HCEC 1CT (cell line): Measurements from ENCODE around the gene KRTAP10-5.
"Not testable (repeated sequence)": the region's sequence is repeated elsewhere in the genome, so short reads cannot be mapped to it uniquely, and the experiment has no call there.

Experiments
- DNase-seq: peaks from one replicate; pipeline ENCODE4 v3.0.0-alpha.2; 2017

Gene KRTAP10-5, protein sequence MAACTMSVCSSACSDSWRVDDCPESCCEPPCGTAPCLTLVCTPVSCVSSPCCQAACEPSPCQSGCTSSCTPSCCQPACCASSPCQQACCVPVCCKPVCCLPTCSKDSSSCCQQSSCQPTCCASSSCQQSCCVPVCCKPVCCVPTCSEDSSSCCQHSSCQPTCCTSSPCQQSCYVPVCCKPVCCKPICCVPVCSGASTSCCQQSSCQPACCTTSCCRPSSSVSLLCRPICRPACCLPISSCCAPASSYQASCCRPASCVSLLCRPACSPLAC

GRCh38 chr21:44580231-44580821 lies at the start of gene KRTAP10-5:
KRTAP10-5 (minus strand) TSS chr21:44580604; CDS start chr21:44580578, 26 bp downstream.
- not testable (repeated sequence) for DNase-seq

GRCh38 chr21:44628707-44629391 lies 48.4 kb upstream of the KRTAP10-5 start:
- DNase-seq = no peak

DNA sequence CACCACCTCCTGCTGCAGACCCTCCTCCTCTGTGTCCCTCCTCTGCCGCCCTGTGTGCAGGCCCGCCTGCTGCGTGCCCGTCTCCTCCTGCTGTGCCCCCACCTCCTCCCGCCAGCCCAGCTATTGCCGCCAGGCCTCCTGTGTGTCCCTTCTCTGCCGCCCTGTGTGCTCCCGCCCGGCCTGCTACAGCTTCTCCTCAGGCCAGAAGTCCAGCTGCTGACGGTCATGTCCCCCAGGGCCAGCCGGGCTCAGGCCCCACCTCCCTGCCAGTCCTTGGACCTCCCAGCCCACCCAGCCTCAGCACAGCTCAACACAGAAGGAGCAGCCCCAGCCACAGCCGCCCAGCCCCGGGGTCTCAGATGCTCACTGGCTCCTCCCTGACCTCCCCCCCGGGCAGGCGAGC lies 47.4 kb upstream of the KRTAP10-5 start:
- not testable (repeated sequence) for DNase-seq

GRCh38 chr21:44627181-44627822 lies 46.9 kb upstream of the KRTAP10-5 start:
- not testable (repeated sequence) for DNase-seq

- no peak for DNase-seq
These were observed 46.3 kb upstream of the KRTAP10-5 start, which contains the start of gene KRTAP10-9 for GRCh38 chr21:44626673-44627143. KRTAP10-9 (plus strand) TSS chr21:44627093; CDS start chr21:44627172, 79 bp downstream.

DNA sequence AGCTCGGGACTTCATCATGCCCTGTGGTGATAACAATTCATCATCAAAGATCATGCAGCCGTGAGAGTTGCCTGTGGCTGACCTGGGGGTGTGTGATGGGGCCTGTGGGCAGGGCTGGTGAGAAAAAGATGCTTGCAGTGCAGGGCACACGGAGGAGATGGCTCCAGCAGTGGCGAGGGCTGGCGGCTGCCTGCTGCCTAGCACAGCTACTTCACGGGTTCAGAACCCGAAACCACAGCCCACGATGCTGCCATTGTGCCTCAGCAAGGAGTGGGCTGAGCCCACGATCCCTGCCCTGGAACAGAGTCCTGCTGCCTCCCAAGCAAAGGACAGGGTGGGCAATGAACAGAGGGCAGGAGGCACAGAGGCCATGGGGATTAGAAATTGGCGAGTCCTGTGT lies 45.9 kb upstream of the KRTAP10-5 start:
- DNase-seq = no peak

- no peak for DNase-seq
These were observed 45.4 kb upstream of the KRTAP10-5 start for GRCh38 chr21:44625756-44626155.

DNA sequence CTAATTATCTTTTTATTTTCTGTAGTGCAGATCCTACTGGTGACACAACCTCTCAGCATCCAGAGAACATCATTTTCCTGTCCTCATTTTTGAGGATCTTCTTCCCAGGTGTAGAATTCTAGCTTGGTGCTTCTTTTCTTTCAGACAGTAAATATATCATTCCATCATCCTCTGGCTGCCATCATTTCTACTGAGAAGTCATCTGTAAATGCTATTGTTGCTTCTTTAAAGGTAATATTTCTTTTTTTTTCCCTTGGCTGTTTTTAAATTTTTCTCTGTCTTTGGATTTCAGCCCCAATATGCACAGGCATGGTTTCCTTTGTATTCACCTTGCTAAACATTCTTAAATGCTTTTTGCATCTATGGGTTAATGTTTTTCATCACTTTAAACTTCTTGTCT lies 43.2 kb upstream of the KRTAP10-5 start:
- no peak for DNase-seq

DNA sequence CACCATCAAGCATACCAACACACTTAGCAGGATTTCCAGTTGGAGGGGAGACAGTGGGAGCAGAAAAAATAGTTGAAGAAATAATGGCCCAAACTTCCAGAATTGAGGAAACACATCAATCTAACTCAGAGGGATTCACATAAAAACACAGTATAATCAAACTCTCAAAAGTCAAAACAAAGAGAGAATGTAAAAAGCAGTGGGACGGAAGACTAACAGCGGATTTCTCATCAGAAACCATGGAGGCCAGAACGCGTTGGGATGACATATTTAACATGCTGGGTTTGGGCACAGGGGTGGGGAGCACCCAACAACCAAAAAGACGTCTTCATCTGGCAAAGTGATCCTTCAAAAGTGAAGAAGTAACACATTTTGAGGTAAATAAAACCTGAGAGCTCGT lies 39.5 kb upstream of the KRTAP10-5 start:
- no peak for DNase-seq

DNA sequence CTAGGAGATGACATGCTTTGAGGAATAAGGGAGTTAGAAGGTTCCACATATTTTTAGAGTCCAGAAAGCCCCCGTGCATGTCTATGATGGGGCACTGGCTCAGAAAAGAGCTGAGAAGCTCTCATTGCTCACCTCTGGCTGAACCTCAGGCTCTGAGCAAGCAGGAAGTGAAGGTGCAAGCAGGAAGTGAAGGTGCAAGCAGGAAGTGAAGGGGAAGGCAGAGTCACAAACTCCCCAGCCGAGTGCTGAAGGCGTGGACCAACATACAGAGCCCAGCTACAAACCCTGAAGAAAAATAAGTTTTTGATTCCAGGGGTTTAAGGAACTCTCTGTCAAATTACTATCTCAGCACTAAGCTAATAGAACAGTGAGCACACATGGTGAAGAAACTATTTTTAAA lies 38.5 kb upstream of the KRTAP10-5 start:
- DNase-seq = no peak

DNA sequence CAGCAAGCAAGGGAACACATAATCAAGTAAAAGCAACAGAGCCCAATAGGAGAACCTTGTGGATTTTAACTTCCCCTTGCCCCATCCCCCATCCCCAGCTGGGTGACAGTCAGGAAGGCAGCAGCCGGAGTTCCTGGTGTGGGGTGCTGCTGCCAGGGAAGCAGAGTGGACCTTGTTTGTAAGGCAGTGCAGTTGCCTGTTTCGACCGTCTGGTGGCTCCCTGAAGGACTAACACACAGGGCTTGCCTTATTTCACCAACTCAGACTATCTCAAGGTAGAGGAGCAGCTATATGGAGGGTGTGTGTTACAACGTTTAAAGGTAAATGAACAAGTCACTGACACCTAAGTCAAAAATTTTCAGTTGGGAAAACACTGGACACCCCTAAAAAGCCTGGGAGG lies 38.1 kb upstream of the KRTAP10-5 start:
- DNase-seq = no peak

DNA sequence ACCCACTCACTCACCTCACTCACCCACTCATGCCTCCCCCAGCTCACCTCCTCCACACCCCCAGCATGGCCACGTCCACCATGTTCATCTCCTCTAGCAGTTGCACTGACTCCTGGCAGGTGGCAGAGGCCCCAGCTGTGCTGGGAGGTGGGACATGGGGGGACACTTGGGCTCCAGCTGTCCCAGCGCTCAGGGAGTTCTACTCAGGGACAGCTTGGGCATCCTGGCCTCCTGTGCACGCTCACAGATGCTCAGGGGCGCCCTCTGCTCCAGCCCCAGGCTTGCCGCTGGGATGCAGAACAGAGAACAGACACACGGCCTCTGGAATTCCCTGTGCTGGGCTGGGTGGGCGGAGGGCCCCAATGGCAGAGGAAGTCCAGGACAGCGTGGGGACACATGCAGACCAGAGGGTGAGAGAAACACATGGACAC lies 36.7 kb upstream of the KRTAP10-5 start:
- DNase-seq = no peak

DNA sequence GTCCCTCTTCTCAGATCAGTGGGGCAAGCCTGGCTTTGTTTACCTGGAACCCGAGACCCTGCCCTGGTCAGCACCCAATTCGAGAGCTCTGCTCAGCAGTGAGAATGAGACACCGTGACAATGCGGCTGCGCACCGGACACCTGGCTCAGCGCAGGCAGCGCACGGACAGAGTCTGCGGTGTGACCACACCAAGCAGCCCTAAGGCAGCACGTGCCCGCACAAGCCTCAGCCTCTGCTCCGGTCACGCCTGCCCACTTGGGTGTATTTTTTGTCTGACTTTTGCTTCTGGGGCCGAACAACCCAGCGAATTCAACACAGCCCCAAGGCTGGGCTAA lies 36.2 kb upstream of the KRTAP10-5 start:
- no peak for DNase-seq

- DNase-seq = no peak
These were observed 35.6 kb upstream of the KRTAP10-5 start for GRCh38 chr21:44615911-44616590.

GRCh38 chr21:44615466-44615865 lies 35.1 kb upstream of the KRTAP10-5 start:
- no peak for DNase-seq

- DNase-seq = no peak
These were observed 34.6 kb upstream of the KRTAP10-5 start for GRCh38 chr21:44614961-44615391.

- DNase-seq = no peak
These were observed 33.8 kb upstream of the KRTAP10-5 start for GRCh38 chr21:44614161-44614631.

DNA sequence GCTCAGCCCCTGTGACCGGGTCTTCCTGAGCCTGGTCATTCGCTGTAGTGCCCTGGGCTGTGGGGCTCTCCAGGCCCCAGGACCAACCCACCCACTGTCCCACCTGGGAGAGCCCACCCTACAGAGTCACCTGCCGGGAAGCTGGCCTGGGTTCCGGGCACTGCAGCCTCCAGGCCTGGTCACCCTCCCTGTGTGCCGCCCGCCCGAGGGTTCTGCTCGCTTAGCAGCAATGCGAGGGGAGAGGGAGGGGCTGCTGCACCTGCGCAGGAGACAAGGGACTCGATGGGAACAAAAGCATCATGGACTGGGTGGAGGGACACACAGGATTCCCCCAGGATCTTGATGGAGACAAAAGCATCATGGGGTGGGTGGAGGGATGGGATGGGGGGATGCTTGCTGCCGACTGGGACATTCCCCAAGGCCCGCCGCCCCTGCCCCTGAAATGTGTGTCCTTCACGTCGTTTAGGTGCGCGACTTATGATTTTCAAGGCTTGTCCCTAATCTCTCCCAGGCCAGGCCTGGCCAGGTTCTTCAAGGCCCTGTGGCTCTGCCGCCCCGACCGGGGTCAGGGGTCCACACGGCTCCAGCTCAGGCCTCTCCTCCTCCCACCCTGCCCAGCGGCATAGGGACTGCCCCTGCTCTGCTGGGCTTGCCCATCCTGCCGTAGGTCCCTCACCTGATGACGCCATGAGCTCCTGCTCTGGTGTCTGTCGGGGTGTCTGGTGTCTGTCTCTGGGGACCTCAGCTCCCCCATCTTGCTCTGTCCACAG lies 33.2 kb upstream of the KRTAP10-5 start:
- DNase-seq = no peak

DNA sequence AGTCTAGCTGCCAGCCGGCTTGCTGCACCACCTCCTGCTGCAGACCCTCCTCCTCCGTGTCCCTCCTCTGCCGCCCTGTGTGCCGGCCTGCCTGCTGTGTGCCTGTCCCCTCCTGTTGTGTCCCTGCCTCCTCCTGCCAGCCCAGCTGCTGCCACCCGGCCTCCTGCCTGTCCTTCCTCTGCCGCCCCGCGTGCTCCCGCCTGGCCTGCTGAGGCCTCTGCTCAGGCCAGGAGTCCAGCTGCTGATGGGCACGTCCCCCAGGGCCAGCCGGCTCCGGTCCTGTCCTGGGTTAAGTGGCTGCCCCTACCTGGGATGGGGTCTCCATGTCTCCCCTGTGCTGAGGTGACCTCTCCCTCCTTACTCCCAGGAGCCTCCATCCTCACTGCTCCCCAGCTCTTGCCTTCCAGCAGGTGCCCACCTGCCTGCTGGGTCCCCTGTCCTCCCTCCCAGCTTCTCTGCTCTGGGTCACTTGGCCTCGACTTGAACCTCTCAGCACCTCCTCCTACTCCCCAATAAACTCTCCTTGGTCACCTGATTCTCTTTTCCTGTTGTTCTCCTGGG lies 32.3 kb upstream of the KRTAP10-5 start:
- DNase-seq = no peak

- DNase-seq = no peak
These were observed 31.7 kb upstream of the KRTAP10-5 start, which contains the start of gene KRTAP10-8 for GRCh38 chr21:44612029-44612486. KRTAP10-8 (plus strand) TSS chr21:44612079; CDS start chr21:44612101, 22 bp downstream.

DNA sequence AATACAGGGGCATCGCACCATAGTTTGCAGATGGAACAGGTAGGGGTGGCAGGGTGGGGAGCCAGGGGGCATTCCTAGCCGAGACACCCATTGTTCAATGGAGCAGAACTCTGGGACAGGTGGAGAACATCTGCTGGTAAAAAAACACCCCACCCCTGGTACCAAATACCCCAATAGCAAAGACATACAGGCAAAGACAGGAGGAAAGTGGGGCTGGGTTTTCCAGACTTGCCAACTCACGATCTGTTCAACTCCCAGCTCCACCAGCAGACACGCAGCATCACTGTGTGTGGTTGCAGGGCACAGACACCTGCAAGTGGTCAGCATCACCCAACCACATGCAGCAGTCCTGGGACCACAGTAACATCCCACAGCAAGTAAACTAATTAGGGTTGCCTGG lies 31.1 kb upstream of the KRTAP10-5 start:
- DNase-seq = no peak
